OCI-M2 (cell line): ENCODE measurements around the gene DHX38.

Experiments used
- DNase-seq: peaks from one replicate; lab custom pipeline; 2025; ENCODE audit not compliant: unreplicated experiment; lab: John Stamatoyannopoulos, UW

The DHX38 gene

DNA sequence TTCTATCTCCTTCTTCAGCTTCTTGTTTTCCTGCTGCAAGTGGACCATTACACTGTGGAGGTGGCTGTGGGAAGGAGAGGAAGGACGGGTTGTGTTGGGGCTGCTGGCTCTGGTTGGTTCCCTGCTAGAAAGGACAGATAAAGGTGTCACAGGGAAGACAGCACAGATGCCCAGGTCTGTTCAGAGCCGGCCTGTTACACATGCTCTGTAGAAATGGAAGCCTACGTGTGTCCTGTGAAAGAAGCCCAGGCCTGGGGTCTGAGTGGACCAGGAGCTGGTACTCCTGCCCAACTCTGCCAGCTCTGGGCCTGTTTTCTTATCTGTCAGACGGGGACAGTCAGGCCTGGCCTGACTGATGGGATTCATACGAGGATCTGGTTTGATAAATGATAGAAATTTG lies 26.4 kb downstream of the DHX38 start:
- DNase-seq = no peak

DNA sequence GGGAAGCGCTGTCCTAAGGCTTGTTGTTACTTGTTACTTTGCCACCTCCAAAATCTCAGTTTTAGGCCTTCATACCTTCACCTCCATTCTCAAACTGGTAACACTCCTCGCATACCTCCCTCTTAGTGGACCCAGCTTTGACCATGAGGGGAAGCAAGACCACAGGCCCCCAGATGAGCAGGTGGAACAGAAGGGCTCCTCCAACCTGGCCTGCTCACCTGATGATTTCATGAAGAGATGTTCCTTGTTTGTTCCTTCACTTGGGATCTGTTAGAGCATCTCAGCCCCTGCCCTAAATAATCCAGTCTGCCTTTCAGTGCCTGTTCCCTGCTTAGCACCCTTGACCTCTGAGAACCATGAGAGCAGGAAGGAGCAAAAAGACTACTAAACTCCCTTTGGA lies 28.7 kb downstream of the DHX38 start:
- DNase-seq = no peak

DNA sequence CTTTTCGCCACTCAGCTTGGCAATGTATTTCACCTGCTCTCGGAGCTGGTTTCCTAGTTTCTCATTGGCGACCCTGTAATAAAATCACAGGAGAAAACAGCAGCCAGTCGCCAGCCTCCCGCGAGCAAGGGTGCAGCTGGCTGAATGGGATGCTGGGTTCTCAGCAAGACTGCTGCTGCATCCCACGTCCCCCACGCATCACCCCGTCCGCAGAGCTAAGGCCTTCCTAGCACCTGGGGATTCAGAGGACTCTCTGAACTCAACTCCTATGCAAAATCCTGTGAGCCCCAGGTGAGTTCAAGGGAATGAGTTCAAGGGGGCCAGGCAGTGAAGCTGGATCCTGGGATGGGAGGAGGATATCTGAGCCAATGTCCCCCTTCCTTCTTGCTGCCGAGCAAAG lies 29.3 kb downstream of the DHX38 start:
- DNase-seq = no peak

DNA sequence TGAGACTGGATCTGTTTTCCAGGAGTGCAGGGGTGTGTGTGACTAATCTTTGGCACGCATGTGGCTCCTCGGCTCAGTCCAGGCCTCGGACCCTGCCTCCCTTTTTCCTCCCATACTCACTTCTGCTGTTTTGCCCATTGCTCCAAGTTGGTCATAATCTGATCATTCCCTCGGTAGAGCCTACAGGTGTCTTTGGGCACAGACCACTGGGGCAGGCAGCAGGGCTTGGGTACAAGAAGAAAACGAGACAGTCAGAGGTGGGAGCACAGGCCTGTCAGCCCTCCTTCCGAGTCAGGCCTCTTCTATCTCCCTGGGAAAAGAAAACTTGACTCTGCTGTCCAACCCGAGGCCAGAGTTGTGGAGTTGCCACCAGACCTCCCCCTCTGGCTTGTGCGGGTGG lies 29.8 kb downstream of the DHX38 start:
- no peak for DNase-seq

DNA sequence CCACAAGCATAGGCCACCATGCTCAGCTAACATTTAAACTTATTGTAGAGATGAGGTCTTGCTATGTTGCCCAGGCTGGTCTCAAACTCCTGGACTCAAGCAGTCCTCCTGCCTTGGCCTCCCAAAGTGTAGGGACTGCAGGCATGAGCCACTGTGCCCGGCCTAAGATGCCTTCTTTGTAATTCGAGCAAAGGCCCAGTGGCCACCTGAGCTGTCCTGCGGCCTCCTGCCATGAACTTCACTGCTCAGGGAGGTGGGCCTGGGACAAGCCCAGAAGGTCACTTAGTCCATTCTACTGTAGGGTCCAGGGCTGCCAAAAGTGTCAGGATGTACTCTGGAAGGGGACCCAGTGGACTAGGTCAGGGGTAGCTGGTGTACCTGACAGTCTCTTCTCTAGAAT lies 30.5 kb downstream of the DHX38 start:
- no peak for DNase-seq

DNA sequence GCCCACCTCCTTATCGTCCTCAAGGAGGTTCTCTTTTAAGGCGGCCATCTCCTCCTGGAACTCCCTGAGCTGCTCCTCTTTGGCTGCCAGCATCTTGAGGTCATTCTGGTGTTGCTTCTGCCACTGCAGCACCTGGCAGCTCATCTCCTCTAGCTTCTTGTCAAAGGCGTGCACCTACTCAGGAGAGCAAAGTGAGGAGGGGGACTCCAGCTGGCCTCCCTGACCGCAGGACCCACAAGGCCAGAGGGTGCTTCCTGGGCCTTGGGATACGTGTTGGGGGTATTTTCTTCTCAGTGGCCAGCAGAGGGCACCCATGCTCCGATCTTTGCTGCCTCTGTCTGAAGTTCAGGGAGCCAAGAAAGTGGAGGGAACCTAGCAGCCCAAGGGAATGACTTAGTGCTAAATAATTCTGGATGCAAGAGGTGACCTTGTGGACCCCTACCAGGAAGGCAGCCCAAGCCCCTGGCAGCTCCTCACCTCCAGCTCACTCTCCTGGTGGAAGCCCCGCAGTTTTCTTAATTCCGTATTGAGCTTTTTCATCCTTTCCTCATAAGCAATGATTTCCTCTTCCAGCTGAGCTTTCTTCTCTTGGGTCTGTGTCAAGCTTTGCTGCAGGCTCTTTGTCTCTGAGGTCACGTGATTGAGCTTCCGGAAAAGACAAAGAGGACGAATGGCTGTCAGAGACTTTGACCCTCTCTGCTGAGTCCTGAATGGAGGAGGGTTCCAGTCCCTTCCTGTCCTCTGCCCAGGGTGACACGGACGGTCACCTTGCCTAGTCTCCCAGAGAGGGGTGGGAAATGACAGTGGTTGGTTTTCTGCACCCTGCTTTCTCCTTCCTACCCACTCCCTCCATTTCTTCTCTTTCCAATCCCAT lies 31.4 kb downstream of the DHX38 start:
- no peak for DNase-seq

DNA sequence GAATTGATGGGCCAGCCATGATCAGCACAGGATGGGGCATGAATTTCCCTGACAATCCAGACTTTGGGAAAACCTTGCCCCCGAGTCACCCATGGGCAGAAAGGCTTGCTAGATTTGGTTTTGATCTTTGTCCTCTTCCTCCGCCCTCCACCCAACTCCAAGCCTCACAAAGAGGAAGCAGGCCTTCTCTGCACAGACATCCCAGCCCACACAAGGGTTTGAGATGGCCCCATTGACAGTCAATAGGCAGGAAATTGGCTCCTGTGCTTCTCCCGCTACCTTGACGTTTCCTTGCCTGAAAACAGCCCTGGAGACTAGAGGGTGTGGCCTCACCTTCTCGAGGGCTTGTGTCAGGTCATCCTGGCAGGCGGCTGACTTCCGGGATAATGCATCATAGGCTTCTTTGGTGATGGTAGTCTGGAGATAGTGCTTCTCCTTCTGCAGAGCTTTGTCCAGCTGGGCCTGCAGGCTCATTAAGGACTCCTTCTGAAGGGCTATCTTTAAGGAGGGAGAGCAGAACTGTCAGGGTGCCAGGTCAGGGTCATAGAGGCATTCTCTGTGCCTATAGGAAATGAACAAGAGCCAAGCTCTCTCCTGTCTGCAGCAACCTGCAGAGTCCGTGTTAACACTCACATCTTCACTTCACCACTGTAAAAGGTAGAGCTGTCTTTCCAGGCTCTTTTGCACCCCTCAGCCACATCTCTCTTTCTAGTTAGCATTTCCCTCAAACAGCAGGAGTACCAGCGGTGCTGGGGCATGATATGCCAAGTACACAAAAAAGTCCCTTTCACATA lies 32.2 kb downstream of the DHX38 start:
- DNase-seq = no peak

DNA sequence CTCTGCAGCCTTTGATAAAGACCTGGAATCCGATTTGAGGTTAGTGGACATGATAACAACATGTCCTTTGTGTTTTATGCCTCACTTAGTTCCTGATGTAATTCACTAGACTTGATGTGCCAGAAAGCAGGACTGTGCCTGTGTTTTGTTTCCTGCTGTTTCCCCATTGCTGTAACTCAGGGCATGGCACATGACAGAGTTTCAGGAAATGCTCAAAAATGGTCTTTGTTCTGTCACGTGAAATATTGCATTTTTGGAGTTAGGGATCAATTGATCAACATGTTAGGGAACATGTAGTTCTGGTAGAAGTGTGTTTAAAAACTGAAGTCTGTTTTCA lies 32.8 kb downstream of the DHX38 start:
- DNase-seq = no peak

DNA sequence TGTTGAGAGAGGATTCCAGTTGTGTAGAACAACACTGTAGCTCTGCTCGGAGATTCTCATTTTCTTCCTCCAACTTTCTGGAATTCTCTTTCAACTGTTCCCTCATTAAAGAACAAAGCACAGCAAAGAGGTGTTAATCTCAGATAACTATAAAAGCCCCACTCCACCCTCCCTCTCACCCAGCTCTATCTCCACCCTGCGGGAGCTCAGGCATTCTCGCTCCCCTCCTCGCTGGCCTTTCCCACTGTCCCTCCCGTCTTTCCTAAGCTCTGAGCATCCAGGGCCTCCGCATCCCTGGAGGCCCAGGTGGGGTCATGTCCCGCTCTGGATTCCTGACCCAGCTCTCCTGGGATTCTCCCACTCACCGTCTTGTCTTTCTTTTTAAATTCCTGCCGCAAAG lies 35.1 kb downstream of the DHX38 start:
- DNase-seq = no peak

DNA sequence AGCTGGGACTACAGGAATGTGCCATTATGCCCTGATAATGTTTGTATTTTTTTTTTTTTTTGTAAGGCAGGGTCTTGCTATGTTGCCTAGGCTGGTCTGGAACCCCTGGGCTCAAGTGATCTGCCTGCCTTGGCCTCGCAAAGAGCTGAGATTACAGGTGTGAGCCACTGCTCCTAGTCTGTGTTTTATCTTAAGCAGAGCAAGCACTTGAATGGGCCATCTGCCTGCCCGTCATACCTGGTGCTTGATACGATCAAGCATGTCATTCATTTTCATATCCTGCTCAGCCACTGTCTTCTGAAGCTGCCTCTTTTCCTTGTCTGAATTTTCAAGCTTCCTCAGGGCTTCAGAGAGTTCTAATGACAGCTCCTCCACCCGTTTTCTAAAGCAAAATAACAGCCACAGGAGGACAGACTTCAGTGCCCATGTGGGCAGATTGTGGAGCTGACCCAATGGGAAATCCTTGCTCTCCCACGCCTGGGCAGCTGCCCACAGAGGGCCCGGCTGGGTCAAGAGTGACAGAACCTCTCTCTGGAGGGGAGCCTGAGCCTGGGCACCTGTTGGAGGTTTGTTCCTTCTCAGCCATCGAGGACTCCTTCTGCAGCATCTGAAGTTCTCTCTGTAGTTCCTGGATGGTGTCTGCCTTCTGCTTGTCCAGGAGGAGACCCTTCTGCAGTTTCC lies 36.5 kb downstream of the DHX38 start:
- DNase-seq = no peak

DNA sequence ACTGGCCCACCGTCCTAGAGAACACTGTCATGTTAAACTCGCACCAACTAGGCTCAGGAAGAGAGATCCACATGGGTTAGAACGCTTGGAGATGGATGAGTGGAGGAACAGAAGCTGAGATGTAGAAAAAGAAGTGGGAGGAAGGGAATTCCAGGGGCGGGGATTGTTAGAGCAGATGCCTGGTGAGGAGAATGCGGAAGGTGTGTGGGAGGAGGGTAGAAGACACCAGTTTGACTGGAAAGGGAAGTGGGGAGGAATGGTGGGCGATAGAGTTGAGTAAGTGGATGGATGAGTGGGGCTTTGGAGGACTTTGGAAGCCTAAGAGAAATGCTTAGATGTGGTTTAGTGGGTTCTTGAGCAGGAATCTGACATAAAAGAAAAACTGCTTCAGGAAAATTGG lies 37.4 kb downstream of the DHX38 start:
- no peak for DNase-seq

DNA sequence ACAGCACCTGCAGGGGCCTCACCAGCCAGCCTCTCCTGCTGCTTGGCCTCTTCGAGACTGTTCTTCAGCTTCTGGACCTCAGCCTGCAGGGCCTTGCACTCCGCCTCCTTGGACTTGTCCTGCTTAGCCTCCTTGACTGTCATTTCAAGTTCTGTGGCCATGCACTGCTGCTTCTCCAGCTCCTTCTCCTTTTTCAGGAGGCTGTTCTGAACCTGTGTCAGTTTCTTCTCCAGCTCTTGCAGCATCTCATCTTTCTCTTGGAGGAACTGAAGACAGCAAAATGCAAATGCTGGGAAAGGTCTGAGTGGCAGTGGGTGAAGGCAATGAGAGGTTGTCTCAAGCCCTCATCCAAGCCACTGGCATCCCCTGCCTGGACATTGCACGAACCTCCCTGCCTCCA lies 39.1 kb downstream of the DHX38 start:
- DNase-seq = no peak

DNA sequence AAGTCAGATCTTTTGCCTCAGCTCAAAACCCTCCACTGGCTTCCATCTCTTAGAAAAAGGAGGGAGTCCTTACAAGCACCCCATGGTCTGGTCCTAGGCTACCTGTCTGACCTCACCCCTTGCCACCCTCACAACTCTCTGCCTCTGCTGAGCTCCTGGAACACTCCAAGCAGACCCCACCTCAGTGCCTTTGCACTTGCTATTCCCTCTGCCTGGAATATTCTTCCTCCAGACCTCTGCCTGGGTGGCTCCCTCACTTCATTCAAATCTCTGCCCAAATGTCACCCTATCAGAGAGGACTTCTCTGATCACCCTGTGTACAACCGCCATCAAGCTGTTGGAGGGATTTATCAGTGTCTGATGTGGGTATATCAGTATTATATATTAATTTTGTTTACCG lies 40.9 kb downstream of the DHX38 start:
- DNase-seq = no peak

DNA sequence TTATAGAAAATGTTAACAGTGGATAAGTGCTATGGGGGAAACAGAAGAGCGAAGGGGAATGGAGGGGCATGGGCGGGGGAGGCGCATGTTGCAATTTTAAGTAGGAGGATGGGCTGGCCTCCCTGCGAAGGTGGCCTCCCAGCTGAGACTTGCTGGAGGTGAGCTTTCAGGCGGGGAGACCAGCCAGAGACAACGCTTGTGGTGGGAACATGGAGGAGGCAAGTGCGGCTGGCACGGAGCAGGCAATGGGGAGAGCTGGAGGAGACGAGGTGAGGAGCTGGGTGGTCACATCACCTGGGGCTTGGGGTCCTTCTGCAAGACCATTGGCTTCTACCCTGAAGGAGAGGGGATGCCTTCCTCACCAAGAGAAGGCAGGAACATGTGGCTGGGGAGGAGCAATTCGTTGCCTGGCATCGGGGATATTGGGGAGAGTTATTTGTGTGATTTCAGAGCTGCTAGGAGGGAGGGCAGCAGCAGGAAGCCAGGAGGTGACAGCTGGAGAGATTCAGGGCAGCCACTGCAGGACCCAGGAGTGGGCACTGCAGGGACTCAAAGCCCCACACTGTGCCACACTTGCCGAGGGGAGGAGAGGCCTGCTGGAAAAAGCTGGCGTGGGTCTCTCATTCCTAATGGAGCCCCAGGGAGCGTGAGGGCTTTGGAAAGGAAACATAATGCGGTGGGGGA lies 43.9 kb downstream of the DHX38 start:
- DNase-seq = no peak

DNA sequence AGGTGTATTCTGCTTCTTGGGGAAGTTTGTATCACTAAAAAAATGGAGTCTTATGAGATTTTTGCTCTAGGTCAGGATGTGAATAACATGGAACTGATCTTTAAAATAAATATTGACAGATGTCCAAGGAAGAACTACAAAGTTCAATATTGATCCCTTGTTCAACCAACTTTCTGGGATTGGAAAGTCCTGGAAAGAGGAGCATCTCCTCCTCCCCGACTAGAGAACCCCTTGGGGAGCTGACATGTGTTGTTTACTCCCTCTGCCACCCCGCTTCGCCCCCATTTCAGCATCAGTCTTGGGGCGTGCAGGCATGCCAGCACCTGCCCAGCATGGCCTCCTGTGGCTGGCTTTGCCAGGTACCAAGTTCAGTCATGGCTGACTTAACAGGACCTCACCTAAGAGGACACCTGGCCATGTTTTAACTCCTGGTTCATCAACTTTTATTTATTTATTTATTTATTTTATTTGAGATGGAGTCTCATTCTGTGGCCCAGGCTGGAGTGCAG lies 44.5 kb downstream of the DHX38 start:
- no peak for DNase-seq

DNA sequence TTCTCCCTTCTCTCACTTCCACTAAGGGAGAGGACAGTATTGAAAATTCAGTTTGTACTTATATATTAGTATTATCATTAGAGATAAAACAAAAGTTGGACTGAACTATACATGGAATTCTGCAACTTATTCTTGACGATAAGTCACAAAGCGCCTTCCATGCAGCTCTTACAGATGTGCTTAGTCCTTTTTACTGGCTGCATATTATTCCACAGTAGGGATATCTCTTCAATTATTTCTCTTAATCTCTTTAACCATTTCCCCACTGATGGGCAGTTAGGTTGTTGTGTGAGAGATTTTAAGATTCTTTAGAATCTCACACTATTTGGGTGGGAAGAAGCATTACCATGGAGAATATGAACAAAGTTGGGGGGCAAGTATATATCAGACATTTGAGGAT lies 46.3 kb downstream of the DHX38 start:
- no peak for DNase-seq

DNA sequence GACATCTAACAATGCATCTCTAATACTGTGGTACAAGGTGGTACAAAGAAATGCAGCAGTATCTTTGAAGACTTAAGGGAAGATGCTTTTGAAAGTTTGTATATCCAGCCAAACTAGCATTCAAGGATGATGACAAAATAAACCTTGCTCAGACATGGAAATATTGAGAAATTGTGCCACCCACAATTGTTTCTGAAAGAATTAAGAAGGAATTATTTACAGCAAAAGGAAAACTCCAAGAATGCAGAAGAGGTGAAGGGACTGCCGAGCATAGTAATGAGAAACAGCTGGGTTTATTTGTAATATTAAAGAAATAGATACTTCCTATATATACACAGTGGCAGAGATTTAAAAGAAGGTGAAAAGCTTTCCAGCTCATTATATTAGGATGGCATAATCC lies 48.8 kb downstream of the DHX38 start:
- no peak for DNase-seq

DNA sequence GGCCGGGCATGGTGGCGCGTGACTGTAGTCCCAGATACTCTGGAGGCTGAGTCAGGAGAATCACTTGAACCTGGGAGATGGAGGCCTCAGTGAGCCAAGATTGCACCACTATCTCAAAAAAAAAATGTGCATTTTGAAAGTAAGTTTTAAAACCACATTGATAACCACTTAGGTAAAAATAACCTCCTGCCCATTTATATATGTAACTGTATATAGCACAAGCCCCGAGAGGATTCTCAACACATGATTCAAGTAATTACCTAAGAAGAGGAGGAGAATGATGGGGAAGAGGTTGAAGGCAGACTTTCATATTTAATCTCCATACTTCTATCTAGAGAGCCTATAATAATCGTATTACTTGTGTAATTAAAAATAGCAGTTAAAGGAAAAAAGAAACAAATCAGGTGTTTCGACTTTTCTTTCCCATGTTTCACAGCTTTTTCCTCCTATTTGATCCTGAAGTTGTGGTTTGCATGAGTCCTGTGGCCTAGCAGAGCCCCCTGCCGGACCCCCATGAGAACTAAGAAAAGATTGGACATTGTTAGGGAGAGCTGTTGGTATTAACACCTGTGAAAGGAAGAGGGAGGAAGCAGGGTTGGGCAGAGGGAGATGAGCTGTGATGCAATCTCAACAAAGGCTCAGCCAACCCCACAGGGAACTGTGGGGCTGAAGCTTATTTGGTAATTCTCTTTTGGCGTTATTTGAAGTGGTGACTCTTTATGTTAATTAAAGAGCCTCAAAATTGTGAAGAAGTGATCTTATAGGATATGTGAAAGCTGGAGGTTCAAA lies 56.2 kb downstream of the DHX38 start:
- no peak for DNase-seq

DNA sequence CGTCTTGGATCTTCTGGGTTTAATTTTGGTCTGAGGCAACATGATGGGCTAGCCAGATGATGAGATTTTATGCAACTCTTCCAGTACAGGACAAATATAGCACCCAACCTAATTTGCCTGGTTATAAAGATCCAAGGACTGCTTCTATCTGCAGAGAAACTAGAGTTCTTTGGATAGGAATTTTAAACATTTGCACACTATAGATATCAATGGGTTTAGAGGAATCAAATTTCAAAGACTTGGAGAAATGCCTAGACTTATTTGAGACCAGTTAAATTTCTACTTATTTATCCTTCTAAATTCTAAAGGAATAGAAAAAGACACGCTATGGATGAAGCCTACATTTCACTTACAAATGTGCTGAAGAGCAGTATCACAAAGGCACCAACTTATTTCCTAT lies 65.7 kb downstream of the DHX38 start:
- DNase-seq = no peak

DNA sequence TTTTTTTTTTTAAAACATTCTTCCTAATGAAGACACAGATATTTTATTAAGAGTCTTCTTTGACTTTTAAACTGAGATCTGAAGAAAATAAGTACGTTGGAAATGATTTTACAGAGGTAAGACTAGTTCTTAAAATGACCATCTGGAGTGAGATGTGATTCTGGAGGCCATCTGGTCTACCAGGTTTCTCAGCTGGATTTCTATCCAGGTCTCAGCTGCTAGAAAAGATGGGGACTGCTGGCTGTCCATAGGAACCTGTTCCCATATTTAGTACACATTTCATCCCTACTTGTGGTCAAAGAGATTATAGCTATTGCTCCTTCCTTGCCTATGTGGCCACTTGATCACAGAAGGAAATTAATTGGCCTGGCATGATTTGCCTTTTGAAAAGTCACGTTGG lies 66.2 kb downstream of the DHX38 start:
- no peak for DNase-seq
